Upper lobe of left lung (tissue), 4 donors: ENCODE measurements around the gene SMARCD3.

ENCODE experiments used
- CTCF ChIP-seq, 6 experiments: fragments of 450-650 bp in 4 of 6; fragments of 200-600 bp in 2 of 6; sonication (generic) in 2 of 6; IDR thresholded peaks; one replicate each; pipeline ENCODE4 v1.5.1; 2016 to 2019; ENCODE audit warnings: antibody characterized with exemption in 6 of 6
- EP300 ChIP-seq, 4 donors: sonication (generic); formaldehyde crosslinking; IDR thresholded peaks; one replicate each; pipeline ENCODE4 v1.5.1; 2017; ENCODE audit warnings: antibody characterized with exemption in 4 of 4, control low read depth in 2 of 4
- POLR2A ChIP-seq, 4 donors: fragments of 450-650 bp; IDR thresholded peaks; one replicate each; pipeline ENCODE4 v1.5.1; 2016 to 2017; ENCODE audit warnings: antibody characterized with exemption in 4 of 4, mild to moderate bottlenecking in 2 of 4
- POLR2AphosphoS5 ChIP-seq, 2 donors: sonication (generic); formaldehyde crosslinking; IDR thresholded peaks; one replicate each; pipeline ENCODE4 v1.5.1; 2017; ENCODE audit warnings: antibody characterized with exemption in 2 of 2

- TF ChIP-seq CTCF (IDR thresholded peaks at IDR 0.05) (no peak), POLR2A (IDR thresholded peaks at IDR 0.05) (no peak), EP300 (IDR thresholded peaks at IDR 0.05) (no peak), POLR2AphosphoS5 (IDR thresholded peaks at IDR 0.05) (no peak)
Measured at GRCh38 chr7:151192002-151192539, 56.4 kb downstream of the SMARCD3 start.
